ENCODE measurements around the gene KCNH2.
A peak's percentile ranks its signal among the peaks of the same experiment; 100 is the strongest.

KCNH2 gene

DNA sequence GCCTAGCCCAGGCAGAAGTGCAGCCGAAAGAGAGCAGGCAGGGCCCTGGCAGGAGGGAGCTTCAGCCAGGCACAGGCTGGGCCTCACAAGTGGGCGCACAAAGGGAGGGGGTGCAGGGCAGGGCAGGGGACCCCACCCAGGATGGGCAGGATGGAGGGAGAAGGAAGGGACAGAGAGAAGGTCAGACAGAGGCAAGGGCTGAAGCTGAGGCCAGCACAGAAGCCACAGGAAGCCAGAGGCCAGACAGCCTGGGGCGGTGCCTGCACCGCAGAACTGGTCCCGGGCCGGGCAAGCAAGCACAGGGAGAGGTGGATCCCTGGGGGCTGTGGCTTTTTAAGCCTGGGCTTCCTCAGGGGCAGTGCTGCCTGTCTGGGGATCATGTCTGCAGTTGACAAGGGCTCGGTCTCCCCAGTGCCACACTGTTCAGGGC lies 29.4 kb upstream of the KCNH2 start:
- TF ChIP-seq, protein P1, sequence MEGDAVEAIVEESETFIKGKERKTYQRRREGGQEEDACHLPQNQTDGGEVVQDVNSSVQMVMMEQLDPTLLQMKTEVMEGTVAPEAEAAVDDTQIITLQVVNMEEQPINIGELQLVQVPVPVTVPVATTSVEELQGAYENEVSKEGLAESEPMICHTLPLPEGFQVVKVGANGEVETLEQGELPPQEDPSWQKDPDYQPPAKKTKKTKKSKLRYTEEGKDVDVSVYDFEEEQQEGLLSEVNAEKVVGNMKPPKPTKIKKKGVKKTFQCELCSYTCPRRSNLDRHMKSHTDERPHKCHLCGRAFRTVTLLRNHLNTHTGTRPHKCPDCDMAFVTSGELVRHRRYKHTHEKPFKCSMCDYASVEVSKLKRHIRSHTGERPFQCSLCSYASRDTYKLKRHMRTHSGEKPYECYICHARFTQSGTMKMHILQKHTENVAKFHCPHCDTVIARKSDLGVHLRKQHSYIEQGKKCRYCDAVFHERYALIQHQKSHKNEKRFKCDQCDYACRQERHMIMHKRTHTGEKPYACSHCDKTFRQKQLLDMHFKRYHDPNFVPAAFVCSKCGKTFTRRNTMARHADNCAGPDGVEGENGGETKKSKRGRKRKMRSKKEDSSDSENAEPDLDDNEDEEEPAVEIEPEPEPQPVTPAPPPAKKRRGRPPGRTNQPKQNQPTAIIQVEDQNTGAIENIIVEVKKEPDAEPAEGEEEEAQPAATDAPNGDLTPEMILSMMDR (IDR thresholded peaks at IDR 0.05), result no peak
- TF ChIP-seq ZFX (IDR thresholded peaks at IDR 0.05; ENCODE audit: borderline replicate concordance), result no peak
- peak overlapping the region; percentile 73; the same call in 1 of the 2 replicates for H3K27ac ChIP-seq

DNA sequence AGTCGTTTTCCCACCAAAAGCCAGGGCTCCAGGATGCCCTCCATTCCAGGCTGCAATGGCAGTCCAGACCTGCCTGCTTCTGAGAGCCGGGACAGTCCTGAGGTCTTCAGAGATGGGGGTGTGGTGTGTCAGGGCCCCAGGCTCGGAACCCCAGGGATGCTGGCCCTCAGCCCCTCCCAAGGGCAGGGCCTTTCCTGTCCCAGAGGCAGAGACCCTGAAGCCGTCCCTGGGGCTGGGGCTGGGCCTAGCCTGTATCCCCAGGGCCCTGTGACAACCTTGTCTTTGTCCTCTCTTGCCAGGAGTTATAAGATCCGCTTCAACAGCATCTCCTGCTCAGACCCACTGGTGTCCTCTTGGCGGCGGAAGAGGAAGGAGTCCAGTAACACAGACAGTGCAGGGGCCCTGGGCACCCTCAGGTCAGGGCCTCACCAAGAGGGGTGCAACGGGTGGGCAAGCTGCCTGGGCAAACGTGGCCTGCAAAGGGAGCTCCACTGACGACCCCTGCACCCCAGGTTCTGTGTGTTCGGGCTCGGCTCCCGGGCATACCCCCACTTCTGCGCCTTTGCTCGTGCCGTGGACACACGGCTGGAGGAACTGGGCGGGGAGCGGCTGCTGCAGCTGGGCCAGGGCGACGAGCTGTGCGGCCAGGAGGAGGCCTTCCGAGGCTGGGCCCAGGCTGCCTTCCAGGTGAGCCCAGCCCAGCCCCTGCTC lies 28.6 kb upstream of the KCNH2 start:
- H3K27ac ChIP-seq, result no peak overlapping the region
- TF ChIP-seq, protein P1 (IDR thresholded peaks at IDR 0.05), result no peak
- TF ChIP-seq ZFX (IDR thresholded peaks at IDR 0.05; ENCODE audit: borderline replicate concordance), result no peak

DNA sequence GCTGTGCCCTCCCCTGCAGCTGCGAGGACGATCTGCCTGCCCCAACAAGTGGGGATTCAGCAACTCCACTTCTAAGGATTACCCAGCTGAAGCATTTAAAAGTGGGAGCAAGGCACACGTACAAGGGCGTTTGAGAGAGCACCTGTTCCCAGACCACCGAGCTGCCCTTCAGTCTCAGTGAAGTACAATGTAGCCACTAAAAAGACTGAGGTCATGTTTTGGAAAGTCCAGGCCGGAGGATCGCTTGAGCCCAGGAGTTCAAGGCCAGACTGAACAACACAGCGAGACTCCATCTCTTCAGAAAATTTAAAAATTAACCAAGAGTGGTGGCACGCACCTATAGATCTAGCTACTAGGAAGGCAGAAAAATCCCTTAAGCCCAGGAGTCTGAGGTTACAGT lies 27.4 kb upstream of the KCNH2 start:
- no peak for TF ChIP-seq ZFX (IDR thresholded peaks at IDR 0.05; ENCODE audit: borderline replicate concordance)
- TF ChIP-seq, protein P1 (IDR thresholded peaks at IDR 0.05), result no peak

DNA sequence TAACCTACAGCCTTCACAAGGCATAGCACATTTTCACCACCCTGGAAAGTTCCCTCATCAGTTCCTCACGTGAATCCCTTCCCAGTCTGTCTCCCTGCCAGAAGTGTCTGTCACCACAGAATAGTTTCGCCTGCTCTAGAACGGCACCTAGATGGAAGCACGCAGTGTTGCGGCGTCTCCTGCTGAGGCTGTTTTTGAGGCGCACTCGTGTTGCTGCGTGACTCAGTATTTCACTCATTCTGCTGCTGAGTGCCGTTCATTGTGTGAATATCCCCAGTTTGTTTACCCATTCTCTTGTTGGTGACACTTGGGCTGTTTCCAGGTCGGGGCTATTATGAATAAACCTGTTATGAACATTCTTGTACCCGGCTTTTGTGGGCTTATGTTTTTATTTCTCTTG lies 25.5 kb upstream of the KCNH2 start:
- TF ChIP-seq, protein P1 (IDR thresholded peaks at IDR 0.05), result no peak
- TF ChIP-seq ZFX (IDR thresholded peaks at IDR 0.05; ENCODE audit: borderline replicate concordance), result no peak
- H3K27ac ChIP-seq, result no peak overlapping the region

More for the DNA sequence above, 27.4 kb upstream of the KCNH2 start:
- no peak overlapping the region for H3K27ac ChIP-seq

DNA sequence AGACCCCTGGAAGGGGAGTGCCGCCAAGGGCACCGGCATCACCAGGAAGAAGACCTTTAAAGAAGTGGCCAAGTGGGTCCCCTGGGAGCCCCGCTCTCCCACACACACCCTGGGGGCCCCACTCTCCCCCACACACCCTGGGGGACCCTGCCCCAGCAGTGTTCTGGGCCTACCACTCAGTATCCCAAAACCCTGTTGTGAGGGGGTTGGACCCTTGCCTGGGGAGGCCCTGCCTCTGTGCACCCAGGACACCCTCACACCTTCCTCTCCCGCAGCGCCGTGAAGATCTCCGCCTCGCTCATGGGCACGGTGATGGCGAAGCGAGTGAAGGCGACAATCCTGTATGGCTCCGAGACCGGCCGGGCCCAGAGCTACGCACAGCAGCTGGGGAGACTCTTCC lies 23.4 kb upstream of the KCNH2 start:
- H3K27ac ChIP-seq, result no peak overlapping the region

DNA sequence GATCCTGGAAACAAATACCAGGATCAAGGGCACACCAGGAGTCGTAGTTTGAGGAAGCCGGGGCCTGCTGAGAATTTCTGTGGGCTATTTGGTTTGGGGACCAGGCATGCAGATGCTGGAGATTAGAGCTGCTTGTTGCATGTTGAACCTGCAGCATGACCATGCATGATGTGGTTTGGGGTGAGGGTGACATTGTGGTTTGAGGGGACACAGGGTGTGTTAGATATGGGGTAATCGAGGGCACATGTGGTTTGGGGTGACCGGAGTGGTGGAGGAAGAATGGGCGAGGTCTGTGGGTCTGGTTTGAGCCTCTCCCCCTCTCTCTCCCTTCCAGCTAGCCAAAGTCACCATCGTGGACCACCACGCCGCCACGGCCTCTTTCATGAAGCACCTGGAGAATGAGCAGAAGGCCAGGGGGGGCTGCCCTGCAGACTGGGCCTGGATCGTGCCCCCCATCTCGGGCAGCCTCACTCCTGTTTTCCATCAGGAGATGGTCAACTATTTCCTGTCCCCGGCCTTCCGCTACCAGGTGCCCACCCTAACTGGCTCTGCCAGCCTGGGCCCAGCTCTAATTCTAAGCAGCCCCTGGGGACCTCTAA lies 22.9 kb upstream of the KCNH2 start:
- no peak overlapping the region for H3K27ac ChIP-seq
- TF ChIP-seq ZFX (IDR thresholded peaks at IDR 0.05; ENCODE audit: borderline replicate concordance), result no peak
- TF ChIP-seq, protein P1 (IDR thresholded peaks at IDR 0.05), result no peak

More for the DNA sequence above, 23.4 kb upstream of the KCNH2 start:
- TF ChIP-seq ZFX (IDR thresholded peaks at IDR 0.05; ENCODE audit: borderline replicate concordance), result no peak
- TF ChIP-seq, protein P1 (IDR thresholded peaks at IDR 0.05), result no peak
